Measurements from ENCODE around the gene VPS39. TPM values are rescaled to one million over a fixed set of nuclear protein-coding genes. Genes with fewer than 3 reads are reported as not detected.
"Not testable (repeated sequence)": the region's sequence is repeated elsewhere in the genome, so short reads cannot be mapped to it uniquely, and the experiment has no call there.

The VPS39 gene
- total RNA-seq, 4 donors from 2014 or later, result 105 to 354 (median 153) TPM

DNA sequence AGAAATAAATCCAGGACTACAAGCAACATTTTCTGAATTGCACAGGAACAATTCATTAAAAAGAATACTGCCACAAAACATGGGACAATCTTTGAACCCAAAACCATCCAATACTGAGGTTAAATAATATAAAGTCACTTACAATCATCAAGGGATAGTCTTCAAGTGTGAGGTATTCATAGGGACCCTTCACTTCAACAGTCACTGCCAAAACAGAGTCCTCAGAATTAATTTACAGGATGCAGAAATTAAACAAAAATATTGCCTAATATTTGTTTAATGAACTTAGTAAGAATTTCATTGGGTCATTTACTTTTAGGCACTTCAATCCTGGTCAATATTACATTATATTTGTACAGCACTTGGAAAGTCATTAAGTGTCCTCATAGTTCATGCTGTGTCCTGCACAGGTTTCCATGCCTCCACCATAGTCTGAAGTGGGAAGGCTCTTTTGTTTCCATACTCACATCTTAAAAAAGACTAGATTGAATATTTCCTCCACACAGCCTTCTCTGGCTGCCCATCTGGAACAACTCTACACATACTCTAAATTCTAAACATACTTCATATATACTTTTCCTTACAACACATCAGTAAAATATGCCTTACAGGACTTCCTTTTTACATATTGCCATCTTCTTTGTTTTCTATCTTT, 31.6 kb upstream of the VPS39 start:
- in situ Hi-C loops (cut with MboI; ENCODE audit: low pct_ligation_motif_present in 1 of 4, low pct_unique_long_range_greater_than_20kb in 1 of 4, low sequenced_read_pairs in 3 of 4), result no loop called here
- no peak overlapping the region for H3K27ac ChIP-seq
- no peak overlapping the region for H3K4me3 ChIP-seq
- H3K9me3 ChIP-seq, result no peaks in the 10 kb centered on the region
- no peak for DNase-seq
- no peaks in the 10 kb centered on the region for H3K27me3 ChIP-seq
- intact Hi-C loops (cut with DNase I; ENCODE audit: low total_unique reads), result no loop called here
- no peaks in the 10 kb centered on the region for H3K4me1 ChIP-seq
- no peak for TF ChIP-seq POLR2AphosphoS5 (IDR thresholded peaks at IDR 0.05)
- TF ChIP-seq, protein P1, sequence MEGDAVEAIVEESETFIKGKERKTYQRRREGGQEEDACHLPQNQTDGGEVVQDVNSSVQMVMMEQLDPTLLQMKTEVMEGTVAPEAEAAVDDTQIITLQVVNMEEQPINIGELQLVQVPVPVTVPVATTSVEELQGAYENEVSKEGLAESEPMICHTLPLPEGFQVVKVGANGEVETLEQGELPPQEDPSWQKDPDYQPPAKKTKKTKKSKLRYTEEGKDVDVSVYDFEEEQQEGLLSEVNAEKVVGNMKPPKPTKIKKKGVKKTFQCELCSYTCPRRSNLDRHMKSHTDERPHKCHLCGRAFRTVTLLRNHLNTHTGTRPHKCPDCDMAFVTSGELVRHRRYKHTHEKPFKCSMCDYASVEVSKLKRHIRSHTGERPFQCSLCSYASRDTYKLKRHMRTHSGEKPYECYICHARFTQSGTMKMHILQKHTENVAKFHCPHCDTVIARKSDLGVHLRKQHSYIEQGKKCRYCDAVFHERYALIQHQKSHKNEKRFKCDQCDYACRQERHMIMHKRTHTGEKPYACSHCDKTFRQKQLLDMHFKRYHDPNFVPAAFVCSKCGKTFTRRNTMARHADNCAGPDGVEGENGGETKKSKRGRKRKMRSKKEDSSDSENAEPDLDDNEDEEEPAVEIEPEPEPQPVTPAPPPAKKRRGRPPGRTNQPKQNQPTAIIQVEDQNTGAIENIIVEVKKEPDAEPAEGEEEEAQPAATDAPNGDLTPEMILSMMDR (IDR thresholded peaks at IDR 0.05), result no peak
- TF ChIP-seq POLR2A (IDR thresholded peaks at IDR 0.05), result no peak
- TF ChIP-seq EP300 (IDR thresholded peaks at IDR 0.05; ENCODE audit: low read depth), result no peak
- peaks cover 0 to 52% (median 19%) of the 10 kb centered on the region in 4 donors for H3K36me3 ChIP-seq

DNA sequence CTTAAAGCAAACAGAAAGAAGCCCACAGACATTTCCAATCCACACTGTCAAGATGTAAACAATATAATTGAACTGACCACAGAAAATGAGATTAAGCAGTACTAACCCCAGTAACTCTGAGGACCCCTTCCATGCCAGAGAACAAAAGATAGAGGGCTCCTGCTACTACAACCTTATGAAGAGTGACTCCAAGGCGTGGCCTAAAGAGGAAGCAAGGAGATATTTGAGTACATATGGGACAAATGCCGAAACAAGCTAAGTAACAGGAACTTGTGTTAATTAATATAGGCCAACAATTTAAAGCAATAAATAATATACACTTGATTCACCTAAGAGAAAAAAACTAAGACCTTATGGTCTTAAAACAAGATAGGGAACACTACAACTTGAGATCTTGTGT, 25.0 kb upstream of the VPS39 start:
- 63 to 83% methylated on average over 2 of the region's 2 CpGs for WGBS, 2 donors (ENCODE audit: low coverage in 1 of 2)
- in situ Hi-C loops (cut with MboI; ENCODE audit: low pct_ligation_motif_present in 1 of 4, low pct_unique_long_range_greater_than_20kb in 1 of 4, low sequenced_read_pairs in 3 of 4) (no loop called here), intact Hi-C loops (cut with DNase I; ENCODE audit: low total_unique reads) (no loop called here)
- Histone ChIP-seq H3K9me3 (no peaks in the 10 kb centered on the region), H3K27me3 (no peaks in the 10 kb centered on the region), H3K4me1 (peaks cover 0 to 6% (median 2%) of the 10 kb centered on the region in 4 donors), H3K36me3 (peaks cover 0 to 73% (median 27%) of the 10 kb centered on the region in 4 donors), H3K27ac (no peak overlapping the region), H3K4me3 (no peak overlapping the region)
- TF ChIP-seq POLR2AphosphoS5 (IDR thresholded peaks at IDR 0.05), result no peak
- no peak for DNase-seq

DNA sequence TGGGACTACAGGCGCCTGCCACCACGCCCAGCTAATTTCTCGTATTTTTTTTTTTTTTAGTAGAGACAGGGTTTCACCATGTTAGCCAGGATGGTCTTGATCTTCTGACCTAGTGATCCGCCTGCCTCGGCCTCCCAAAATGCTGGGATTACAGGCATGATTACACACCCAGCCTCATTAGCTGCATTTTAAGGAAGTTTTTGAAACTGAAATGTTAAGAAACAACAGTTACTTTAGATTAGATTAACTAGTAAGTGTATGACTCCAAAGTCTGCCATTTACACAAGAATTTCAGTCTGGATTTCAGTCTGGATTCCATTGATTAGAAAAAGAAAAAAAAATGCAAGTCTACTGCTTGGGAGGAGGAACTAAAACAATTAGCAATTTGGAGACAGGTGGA, 24.5 kb upstream of the VPS39 start:
- TF ChIP-seq POLR2AphosphoS5 (IDR thresholded peaks at IDR 0.05), result no peak
- no peak for TF ChIP-seq EP300 (IDR thresholded peaks at IDR 0.05; ENCODE audit: low read depth)
- TF ChIP-seq, protein P1 (IDR thresholded peaks at IDR 0.05), result no peak
- intact Hi-C loops (cut with DNase I; ENCODE audit: low total_unique reads), result no loop called here
- WGBS, 2 donors (ENCODE audit: low coverage in 1 of 2), result 67 to 78% methylated on average over 3 to 5 of the region's 5 CpGs
- no peak overlapping the region for H3K27ac ChIP-seq
- no peaks in the 10 kb centered on the region for H3K9me3 ChIP-seq
- peaks cover 0 to 6% (median 2%) of the 10 kb centered on the region in 4 donors for H3K4me1 ChIP-seq
- DNase-seq, result no peak
- peaks cover 0 to 68% (median 26%) of the 10 kb centered on the region in 4 donors for H3K36me3 ChIP-seq
- in situ Hi-C loops (cut with MboI; ENCODE audit: low pct_ligation_motif_present in 1 of 4, low pct_unique_long_range_greater_than_20kb in 1 of 4, low sequenced_read_pairs in 3 of 4), result no loop called here
- no peaks in the 10 kb centered on the region for H3K27me3 ChIP-seq
- H3K4me3 ChIP-seq, result no peak overlapping the region

DNA sequence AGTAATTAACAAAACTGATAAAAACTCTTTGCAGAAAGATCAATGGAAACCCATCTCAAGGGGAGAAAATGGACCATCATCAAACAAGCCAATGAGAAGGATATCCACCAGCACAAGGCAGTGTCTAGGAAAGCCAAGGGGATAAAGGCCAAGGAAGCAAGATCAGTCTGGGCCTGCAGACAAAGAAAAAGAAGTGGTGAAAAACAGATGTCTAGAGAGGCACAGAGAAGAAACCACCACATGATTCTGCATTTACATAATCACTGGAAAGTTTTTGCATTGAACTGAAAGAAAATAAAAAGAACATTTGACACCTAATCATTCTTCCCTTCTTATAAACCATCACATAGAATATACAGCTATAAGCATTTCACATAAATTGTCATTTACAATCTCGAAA, 23.0 kb upstream of the VPS39 start:
- no peak for DNase-seq
- no peak overlapping the region for H3K4me3 ChIP-seq
- in situ Hi-C loops (cut with MboI; ENCODE audit: low pct_ligation_motif_present in 1 of 4, low pct_unique_long_range_greater_than_20kb in 1 of 4, low sequenced_read_pairs in 3 of 4), result no loop called here
- 92 to 93% methylated on average over 1 of the region's 1 CpG for WGBS, 2 donors (ENCODE audit: low coverage in 1 of 2)
- H3K36me3 ChIP-seq, result peaks cover 0 to 70% (median 26%) of the 10 kb centered on the region in 4 donors
- no peaks in the 10 kb centered on the region for H3K9me3 ChIP-seq
- TF ChIP-seq, protein P1 (IDR thresholded peaks at IDR 0.05), result no peak
- TF ChIP-seq POLR2A (IDR thresholded peaks at IDR 0.05), result no peak
- no peak for TF ChIP-seq POLR2AphosphoS5 (IDR thresholded peaks at IDR 0.05)
- TF ChIP-seq EP300 (IDR thresholded peaks at IDR 0.05; ENCODE audit: low read depth), result no peak
- H3K4me1 ChIP-seq, result peaks cover 0 to 6% (median 2%) of the 10 kb centered on the region in 4 donors
- H3K27ac ChIP-seq, result no peak overlapping the region
- H3K27me3 ChIP-seq, result no peaks in the 10 kb centered on the region
- intact Hi-C loops (cut with DNase I; ENCODE audit: low total_unique reads), result no loop called here

DNA sequence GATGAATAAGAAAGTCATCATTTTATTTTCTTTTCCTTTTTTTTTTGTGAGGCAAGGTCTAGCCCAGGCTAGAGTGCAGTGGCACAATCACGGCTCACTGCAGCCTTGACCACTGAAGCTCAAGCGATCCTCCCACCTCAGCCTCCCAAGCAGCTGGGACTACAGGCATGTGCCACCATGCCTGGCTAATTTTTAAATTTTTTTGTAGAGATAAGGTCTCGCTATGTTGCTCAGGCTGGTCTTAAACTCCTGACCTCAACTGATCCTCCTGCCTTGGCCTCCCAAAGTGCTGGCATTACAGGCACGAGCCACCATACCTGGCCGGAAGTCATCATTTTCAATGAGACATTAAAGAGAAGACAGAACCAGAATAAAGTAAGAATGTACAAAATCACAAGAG, 20.9 kb upstream of the VPS39 start:
- H3K4me1 ChIP-seq; H3K4me3 ChIP-seq; H3K27ac ChIP-seq; H3K27me3 ChIP-seq; DNase-seq; H3K9me3 ChIP-seq; intact Hi-C loops (cut with DNase I; ENCODE audit: low total_unique reads); in situ Hi-C loops (cut with MboI; ENCODE audit: low pct_ligation_motif_present in 1 of 4, low pct_unique_long_range_greater_than_20kb in 1 of 4, low sequenced_read_pairs in 3 of 4): not testable (repeated sequence)
- whole genome bisulfite sequencing, 2 donors (ENCODE audit: low coverage in 1 of 2), result 87 to 96% methylated on average over 3 to 5 of the region's 5 CpGs
- peaks cover 0 to 74% (median 25%) of the 10 kb centered on the region in 4 donors for H3K36me3 ChIP-seq
